Neuronal stem cell (in vitro differentiated cells): ENCODE data around the gene ADM5.

Experiments
- DNase-seq: peaks from one replicate; pipeline ENCODE4 v3.0.0-alpha.2; 2013; ENCODE audit warnings: low spot score
- H2AFZ ChIP-seq: one replicate; pipeline ENCODE4 v1.6.1; 2013; ENCODE audit warnings: mild to moderate bottlenecking, low read length, inconsistent platforms
- H2AK5ac ChIP-seq: 2 replicates; pipeline ENCODE4 v1.6.1; 2013; ENCODE audit warnings: low read depth, mild to moderate bottlenecking, inconsistent platforms, low read length, moderate library complexity, mixed read lengths
- H2BK120ac ChIP-seq: 2 replicates; pipeline ENCODE4 v1.6.1; 2013; ENCODE audit warnings: low read depth, mild to moderate bottlenecking, inconsistent platforms, low read length, moderate library complexity, mixed read lengths
- H2BK12ac ChIP-seq: one replicate; pipeline ENCODE4 v1.6.1; 2013; ENCODE audit warnings: low read length, inconsistent platforms
- H2BK15ac ChIP-seq: 2 replicates; pipeline ENCODE4 v1.6.1; 2013; ENCODE audit warnings: mild to moderate bottlenecking, low read length, inconsistent platforms, mixed read lengths
- H2BK5ac ChIP-seq: one replicate; pipeline ENCODE4 v1.6.1; 2013; ENCODE audit warnings: inconsistent platforms, mild to moderate bottlenecking, low read length, moderate library complexity
- H3K14ac ChIP-seq: one replicate; pipeline ENCODE4 v1.6.1; 2013; ENCODE audit warnings: low read length, inconsistent platforms
- H3K18ac ChIP-seq: 2 replicates; pipeline ENCODE4 v1.6.1; 2013; ENCODE audit warnings: low read length, inconsistent platforms
- H3K23ac ChIP-seq: 2 replicates; pipeline ENCODE4 v1.6.1; 2013; ENCODE audit warnings: low read depth, mild to moderate bottlenecking, mixed read lengths, low read length, inconsistent platforms; ENCODE audit not compliant: poor library complexity
- H3K27ac ChIP-seq: replicated peaks from 3 replicates; pipeline ENCODE4 v1.5.1; 2013; ENCODE audit warnings: low read length, inconsistent platforms
- H3K27me3 ChIP-seq, 3 experiments: 2 replicates each; pipeline ENCODE4 v1.6.1; 2013; ENCODE audit warnings: low read length in 3 of 3, mild to moderate bottlenecking in 2 of 3, inconsistent platforms in 1 of 3, low read depth in 1 of 3, mixed read lengths in 1 of 3, moderate library complexity in 1 of 3; ENCODE audit not compliant: control insufficient read depth in 3 of 3, insufficient read depth in 3 of 3
- H3K36me3 ChIP-seq, 2 donors: replicated peaks in 1 of 2; 2 replicates each; pipeline ENCODE4 v1.6.1; 2013; ENCODE audit warnings: low read length in 2 of 2; ENCODE audit not compliant: control insufficient read depth in 2 of 2, insufficient read depth in 2 of 2
- H3K4ac ChIP-seq: 2 replicates; pipeline ENCODE4 v1.6.1; 2013; ENCODE audit warnings: inconsistent platforms, mild to moderate bottlenecking, low read length, moderate library complexity
- H3K4me1 ChIP-seq, 2 donors: 1 replicate in 1 of 2; 2 replicates in 1 of 2; pipeline ENCODE4 v1.6.1; 2013; ENCODE audit warnings: low read length in 2 of 2, low read depth in 1 of 2; ENCODE audit not compliant: control insufficient read depth in 2 of 2, insufficient read depth in 1 of 2
- H3K4me2 ChIP-seq: one replicate; pipeline ENCODE4 v1.6.1; 2013; ENCODE audit warnings: mild to moderate bottlenecking, low read length, inconsistent platforms; ENCODE audit not compliant: insufficient read depth, poor library complexity, severe bottlenecking
- H3K4me3 ChIP-seq, 2 donors: 2 replicates each; pipeline ENCODE4 v1.5.1; 2013; ENCODE audit warnings: low read length in 2 of 2, mild to moderate bottlenecking in 2 of 2, inconsistent platforms in 1 of 2, moderate library complexity in 1 of 2
- H3K79me1 ChIP-seq: one replicate; pipeline ENCODE4 v1.6.1; 2013; ENCODE audit warnings: low read depth, mild to moderate bottlenecking, inconsistent platforms, low read length, moderate library complexity
- H3K9ac ChIP-seq: one replicate; pipeline ENCODE4 v1.6.1; 2013; ENCODE audit warnings: mild to moderate bottlenecking, low read depth, low read length, inconsistent platforms; ENCODE audit not compliant: poor library complexity
- H3K9me3 ChIP-seq, 2 donors: replicated peaks in 1 of 2; 2 replicates each; pipeline versions ENCODE3 to v1.6.1; 2013; ENCODE audit warnings: low read length in 2 of 2, mild to moderate bottlenecking in 2 of 2, inconsistent platforms in 1 of 2, low read depth in 1 of 2, mixed read lengths in 1 of 2, moderate library complexity in 1 of 2; ENCODE audit not compliant: control insufficient read depth in 2 of 2, insufficient read depth in 1 of 2
- H4K8ac ChIP-seq: one replicate; pipeline ENCODE4 v1.6.1; 2013; ENCODE audit warnings: low read depth, mild to moderate bottlenecking, inconsistent platforms, low read length, moderate library complexity
- H4K91ac ChIP-seq: one replicate; pipeline ENCODE4 v1.6.1; 2013; ENCODE audit warnings: low read length, low read depth, mild to moderate bottlenecking, inconsistent platforms; ENCODE audit not compliant: poor library complexity
- WGBS, 2 donors: extraction: QIAGEN DNeasy Blood & Tissue Kit; methylation state at CpG; one replicate each; pipeline ENCODE4 v1.1.7; 2013; ENCODE audit warnings: missing lambda C conversion rate in 2 of 2, mixed read lengths in 1 of 2; ENCODE audit not compliant: insufficient read length in 2 of 2, insufficient replicate concordance in 1 of 2; ENCODE audit errors: extremely low coverage in 2 of 2; 5-methylcytosine and 5-hydroxymethylcytosine counted together

ADM5 gene

DNA sequence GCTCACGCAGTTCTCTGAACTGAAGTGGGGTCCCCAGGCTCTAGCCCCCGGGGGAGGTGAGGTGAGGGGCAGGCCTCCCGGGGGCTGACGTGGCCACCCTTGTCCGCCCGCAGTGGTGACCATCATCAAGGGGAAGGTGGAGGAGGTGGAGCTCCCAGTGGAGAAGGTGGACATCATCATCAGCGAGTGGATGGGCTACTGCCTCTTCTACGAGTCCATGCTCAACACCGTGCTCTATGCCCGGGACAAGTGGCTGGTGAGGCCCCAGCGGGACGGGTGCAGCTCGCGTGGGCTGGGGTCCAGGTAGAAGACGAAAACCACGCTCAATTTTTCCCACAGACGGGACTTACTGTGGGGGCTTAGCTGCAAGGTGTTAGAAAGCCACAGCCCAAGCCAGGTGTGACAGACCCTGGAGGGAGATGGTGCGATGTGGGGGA is 5.6 kb upstream of the ADM5 start:
- Histone ChIP-seq H3K27me3 (no peaks in the 10 kb centered on the region), H3K36me3 (peaks cover 48 to 88% of the 10 kb centered on the region in 2 donors), H3K4me2 (no peak overlapping the region), H2AK5ac (peak overlapping the region; percentile 46), H2BK15ac (no peak overlapping the region), H3K4me1 (peaks cover 21 to 31% of the 10 kb centered on the region in 2 donors), H3K4me3 (peak overlapping the region in 1 of 2 donors; percentile 48), H3K23ac (peak overlapping the region; percentile 85), H3K9ac (peak overlapping the region; percentile 21), H3K14ac (no peak overlapping the region), H4K8ac (no peak overlapping the region), H2BK12ac (no peak overlapping the region), H3K18ac (peak overlapping the region; percentile 87), H3K79me1 (peaks cover 22% of the 10 kb centered on the region), H2AFZ (no peak overlapping the region), H3K27ac (no peak overlapping the region), H3K4ac (no peak overlapping the region), H3K9me3 (no peaks in the 10 kb centered on the region), H2BK5ac (no peak overlapping the region), H4K91ac (no peak overlapping the region), H2BK120ac (no peak overlapping the region)
- no CpG with 5 or more reads among the region's 18 CpGs for WGBS, 2 donors
- no peak for DNase-seq

DNA sequence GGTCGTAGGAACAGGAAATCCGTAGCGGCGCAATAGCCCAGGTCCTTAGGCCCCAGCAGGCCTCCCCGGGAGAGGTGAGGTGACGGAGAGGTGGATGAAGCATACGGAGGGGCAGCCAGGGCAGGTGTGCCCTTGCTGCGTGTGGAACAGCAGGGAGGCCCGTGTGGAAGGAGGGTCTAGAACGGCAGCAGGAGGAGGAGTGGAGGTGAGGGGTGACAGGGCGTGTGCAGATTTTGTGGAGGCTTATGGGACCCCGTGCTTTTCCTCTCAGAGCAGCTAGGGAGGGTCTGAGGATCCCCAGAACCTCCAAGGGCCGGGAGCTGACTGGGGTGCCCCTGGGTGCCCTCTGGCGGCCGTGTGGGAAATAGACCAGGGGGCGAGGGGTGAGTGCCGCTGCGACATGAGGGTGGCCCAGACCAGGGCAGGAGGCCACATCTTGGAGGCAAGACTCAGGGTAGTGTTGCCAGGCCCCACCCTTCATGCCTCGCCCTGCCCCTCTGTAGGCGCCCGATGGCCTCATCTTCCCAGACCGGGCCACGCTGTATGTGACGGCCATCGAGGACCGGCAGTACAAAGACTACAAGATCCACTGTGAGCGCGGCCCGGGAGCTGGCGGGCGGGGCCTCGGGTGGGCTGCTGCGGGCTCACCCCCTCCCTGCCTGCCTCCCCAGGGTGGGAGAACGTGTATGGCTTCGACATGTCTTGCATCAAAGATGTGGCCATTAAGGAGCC is 5.0 kb upstream of the ADM5 start:
- Histone ChIP-seq H2BK5ac (no peak overlapping the region), H3K79me1 (peaks cover 26% of the 10 kb centered on the region), H4K8ac (no peak overlapping the region), H3K4ac (no peak overlapping the region), H2BK15ac (no peak overlapping the region), H2AFZ (no peak overlapping the region), H2BK12ac (no peak overlapping the region), H2BK120ac (no peak overlapping the region), H3K23ac (peak overlapping the region; percentile 85), H3K14ac (no peak overlapping the region), H3K9ac (no peak overlapping the region), H3K36me3 (peaks cover 51 to 91% of the 10 kb centered on the region in 2 donors), H3K4me1 (peaks cover 22 to 29% of the 10 kb centered on the region in 2 donors), H3K4me3 (peak overlapping the region in 1 of 2 donors; percentile 42), H2AK5ac (peak overlapping the region; percentile 46), H4K91ac (no peak overlapping the region), H3K27ac (no peak overlapping the region), H3K18ac (peak overlapping the region; percentile 87), H3K9me3 (no peaks in the 10 kb centered on the region), H3K4me2 (no peak overlapping the region), H3K27me3 (no peaks in the 10 kb centered on the region)
- WGBS, 2 donors: no CpG with 5 or more reads among the region's 35 CpGs
- no peak for DNase-seq

DNA sequence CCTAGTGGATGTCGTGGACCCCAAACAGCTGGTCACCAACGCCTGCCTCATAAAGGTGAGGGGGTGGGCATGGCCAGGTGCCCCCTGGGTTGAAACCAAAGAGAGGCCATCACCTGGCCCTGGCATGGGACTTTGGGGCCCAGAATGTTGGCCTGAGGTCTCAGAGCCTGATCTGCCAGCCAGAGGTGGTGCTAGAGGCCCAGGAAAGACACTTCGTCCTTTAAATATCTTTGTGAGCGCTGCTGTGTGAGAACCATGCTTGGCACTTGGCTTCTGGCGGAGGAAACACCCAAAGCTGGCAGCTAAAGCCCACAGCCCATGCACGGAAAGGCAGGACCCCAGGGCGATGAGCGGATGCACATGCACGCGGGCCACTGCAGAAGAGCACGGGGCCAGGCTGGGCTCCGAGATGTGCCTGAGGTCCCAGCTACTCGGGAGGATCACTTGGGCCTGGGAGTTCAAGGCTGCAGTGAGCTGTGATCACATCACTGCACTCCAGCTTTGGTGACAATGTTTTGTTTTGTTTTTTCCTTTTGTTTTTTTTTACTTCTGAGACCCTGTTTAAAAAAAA is 4.3 kb upstream of the ADM5 start:
- H4K8ac ChIP-seq: no peak overlapping the region
- no peak overlapping the region for H3K4ac ChIP-seq
- H3K27ac ChIP-seq: no peak overlapping the region
- H2AFZ ChIP-seq: no peak overlapping the region
- no peak overlapping the region for H3K4me3 ChIP-seq
- no peak overlapping the region for H4K91ac ChIP-seq
- no peak overlapping the region for H3K18ac ChIP-seq
- no peak overlapping the region for H2BK5ac ChIP-seq
- H3K4me2 ChIP-seq: no peak overlapping the region
- peaks cover 27% of the 10 kb centered on the region for H3K79me1 ChIP-seq
- no peak for DNase-seq
- H3K4me1 ChIP-seq: peaks cover 19 to 23% of the 10 kb centered on the region in 2 donors
- no peak overlapping the region for H3K14ac ChIP-seq
- H3K9me3 ChIP-seq: no peaks in the 10 kb centered on the region
- H3K9ac ChIP-seq: no peak overlapping the region
- no peak overlapping the region for H2BK15ac ChIP-seq
- H2BK120ac ChIP-seq: no peak overlapping the region
- H3K36me3 ChIP-seq: peaks cover 51 to 93% of the 10 kb centered on the region in 2 donors
- no peaks in the 10 kb centered on the region for H3K27me3 ChIP-seq
- H2AK5ac ChIP-seq: no peak overlapping the region
- H2BK12ac ChIP-seq: no peak overlapping the region
- WGBS, 2 donors: no CpG with 5 or more reads among the region's 13 CpGs
- no peak overlapping the region for H3K23ac ChIP-seq

DNA sequence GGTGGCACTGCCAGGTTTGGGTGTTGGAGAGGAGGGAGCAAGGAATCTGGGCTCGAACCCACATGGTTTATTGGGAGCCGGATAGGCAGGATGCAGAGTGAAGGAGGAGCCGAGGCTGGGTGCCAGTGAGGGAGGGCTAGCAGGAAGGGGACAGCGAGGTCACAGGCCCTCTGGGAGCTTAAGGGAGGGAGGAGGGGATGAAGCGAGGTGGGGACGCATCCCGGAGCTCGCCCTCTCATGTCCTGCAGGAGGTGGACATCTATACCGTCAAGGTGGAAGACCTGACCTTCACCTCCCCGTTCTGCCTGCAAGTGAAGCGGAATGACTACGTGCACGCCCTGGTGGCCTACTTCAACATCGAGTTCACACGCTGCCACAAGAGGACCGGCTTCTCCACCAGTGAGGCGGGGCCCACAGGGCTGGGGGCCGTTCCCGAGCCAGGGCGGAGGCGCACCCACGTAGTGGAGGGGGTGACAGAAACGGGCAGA is 3.5 kb upstream of the ADM5 start:
- no peak overlapping the region for H2AK5ac ChIP-seq
- peaks cover 26% of the 10 kb centered on the region for H3K79me1 ChIP-seq
- peak overlapping the region; percentile 57 for H3K18ac ChIP-seq
- peak overlapping the region; percentile 95 for H3K23ac ChIP-seq
- no peak overlapping the region for H3K27ac ChIP-seq
- H3K14ac ChIP-seq: no peak overlapping the region
- peaks cover 49 to 93% of the 10 kb centered on the region in 2 donors for H3K36me3 ChIP-seq
- no peak overlapping the region for H3K4me2 ChIP-seq
- H2AFZ ChIP-seq: no peak overlapping the region
- H2BK5ac ChIP-seq: no peak overlapping the region
- H2BK15ac ChIP-seq: no peak overlapping the region
- H4K8ac ChIP-seq: peak overlapping the region; percentile 65
- no peak overlapping the region for H3K4me3 ChIP-seq
- DNase-seq: no peak
- no CpG with 5 or more reads among the region's 23 CpGs for WGBS, 2 donors
- no peak overlapping the region for H2BK12ac ChIP-seq
- H3K9ac ChIP-seq: no peak overlapping the region
- H3K4ac ChIP-seq: no peak overlapping the region
- peaks cover 16 to 17% of the 10 kb centered on the region in 2 donors for H3K4me1 ChIP-seq
- H3K9me3 ChIP-seq: no peaks in the 10 kb centered on the region
- H3K27me3 ChIP-seq: no peaks in the 10 kb centered on the region
- no peak overlapping the region for H4K91ac ChIP-seq
- no peak overlapping the region for H2BK120ac ChIP-seq
